Fibroblast of villous mesenchyme (primary cell): Measurements from ENCODE around the gene LUZP2. TPM values are rescaled to one million over a fixed set of nuclear protein-coding genes. Genes with fewer than 3 reads are reported as not detected.

Experiments used
- DNase-seq: peaks from one replicate; pipeline ENCODE4 v3.0.0-alpha.2; 2010; ENCODE audit warnings: low read depth
- H3K4me3 ChIP-seq: 2 replicates; pipeline ENCODE4 v1.5.1; 2011; ENCODE audit warnings: low read depth, mild to moderate bottlenecking, low read length
- total RNA-seq: library from RNA; depleted of rRNA; stranded (reverse); fragments of >200 nt; gene quantifications from 2 replicates; pipeline ENCODE4 v1.2.3, GENCODE V29; 2012
- TF ChIP-seq, protein P1 (sequence below): IDR thresholded peaks from 2 replicates; pipeline ENCODE4 v1.5.1; 2012; ENCODE audit warnings: low read depth, mild to moderate bottlenecking, low read length; ENCODE audit not compliant: insufficient read depth

Gene LUZP2
- total RNA-seq, result under 0.01 TPM in 2 replicates

DNA sequence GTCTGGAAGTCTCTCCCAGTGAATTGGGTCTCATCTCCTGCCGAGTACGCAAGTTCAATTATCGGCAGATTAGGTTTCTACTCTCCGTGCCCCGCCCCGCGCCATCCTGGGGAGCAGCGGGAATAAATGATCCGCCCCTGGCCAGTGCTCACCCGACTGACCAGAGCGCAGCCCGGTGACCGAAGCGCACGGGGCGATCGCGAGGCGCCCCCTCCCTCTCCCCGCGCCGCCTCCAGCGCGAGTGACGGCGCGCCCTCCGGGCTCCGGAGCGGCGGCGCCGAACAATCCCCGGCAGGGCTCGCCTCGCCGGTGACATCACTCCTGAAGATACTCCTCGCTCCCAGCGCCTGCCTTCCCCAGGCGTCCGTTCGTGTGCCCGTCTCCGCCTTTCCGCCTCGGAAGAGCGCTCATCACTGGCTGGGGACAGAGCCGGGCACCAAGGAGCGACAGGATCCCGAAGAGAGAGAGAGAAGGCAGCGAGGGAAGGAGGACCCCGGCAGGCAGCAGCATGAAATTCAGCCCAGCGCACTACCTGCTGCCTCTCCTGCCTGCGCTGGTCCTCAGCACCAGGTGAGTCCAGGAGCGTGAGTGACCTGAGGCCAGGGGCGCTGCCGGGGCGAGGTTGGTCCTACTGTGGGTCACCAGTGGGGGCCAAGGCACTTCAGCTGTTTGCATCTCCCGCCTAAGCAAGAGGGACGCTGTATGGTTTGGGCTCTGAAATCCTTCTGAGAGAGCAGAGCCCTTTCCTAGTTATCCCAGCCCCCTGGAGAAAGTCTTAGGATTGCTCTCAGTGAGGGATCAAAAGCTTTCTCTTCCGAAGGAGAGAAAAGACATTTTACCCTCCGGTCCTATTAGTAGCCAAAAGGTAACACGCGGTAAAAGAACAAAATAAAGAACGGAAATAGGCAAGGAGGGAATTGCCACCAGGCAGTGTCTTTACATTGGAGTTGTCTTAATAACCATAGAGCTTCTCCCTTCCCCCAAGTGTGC, at the start of gene LUZP2:
Gene LUZP2 (plus strand): TSS at position 318 of the 990 bp plus-strand sequence.
- H3K4me3 ChIP-seq, result peak within 1 kb of the TSS; percentile 31
- TF ChIP-seq, protein P1, sequence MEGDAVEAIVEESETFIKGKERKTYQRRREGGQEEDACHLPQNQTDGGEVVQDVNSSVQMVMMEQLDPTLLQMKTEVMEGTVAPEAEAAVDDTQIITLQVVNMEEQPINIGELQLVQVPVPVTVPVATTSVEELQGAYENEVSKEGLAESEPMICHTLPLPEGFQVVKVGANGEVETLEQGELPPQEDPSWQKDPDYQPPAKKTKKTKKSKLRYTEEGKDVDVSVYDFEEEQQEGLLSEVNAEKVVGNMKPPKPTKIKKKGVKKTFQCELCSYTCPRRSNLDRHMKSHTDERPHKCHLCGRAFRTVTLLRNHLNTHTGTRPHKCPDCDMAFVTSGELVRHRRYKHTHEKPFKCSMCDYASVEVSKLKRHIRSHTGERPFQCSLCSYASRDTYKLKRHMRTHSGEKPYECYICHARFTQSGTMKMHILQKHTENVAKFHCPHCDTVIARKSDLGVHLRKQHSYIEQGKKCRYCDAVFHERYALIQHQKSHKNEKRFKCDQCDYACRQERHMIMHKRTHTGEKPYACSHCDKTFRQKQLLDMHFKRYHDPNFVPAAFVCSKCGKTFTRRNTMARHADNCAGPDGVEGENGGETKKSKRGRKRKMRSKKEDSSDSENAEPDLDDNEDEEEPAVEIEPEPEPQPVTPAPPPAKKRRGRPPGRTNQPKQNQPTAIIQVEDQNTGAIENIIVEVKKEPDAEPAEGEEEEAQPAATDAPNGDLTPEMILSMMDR, result no peak
- no peak for DNase-seq

DNA sequence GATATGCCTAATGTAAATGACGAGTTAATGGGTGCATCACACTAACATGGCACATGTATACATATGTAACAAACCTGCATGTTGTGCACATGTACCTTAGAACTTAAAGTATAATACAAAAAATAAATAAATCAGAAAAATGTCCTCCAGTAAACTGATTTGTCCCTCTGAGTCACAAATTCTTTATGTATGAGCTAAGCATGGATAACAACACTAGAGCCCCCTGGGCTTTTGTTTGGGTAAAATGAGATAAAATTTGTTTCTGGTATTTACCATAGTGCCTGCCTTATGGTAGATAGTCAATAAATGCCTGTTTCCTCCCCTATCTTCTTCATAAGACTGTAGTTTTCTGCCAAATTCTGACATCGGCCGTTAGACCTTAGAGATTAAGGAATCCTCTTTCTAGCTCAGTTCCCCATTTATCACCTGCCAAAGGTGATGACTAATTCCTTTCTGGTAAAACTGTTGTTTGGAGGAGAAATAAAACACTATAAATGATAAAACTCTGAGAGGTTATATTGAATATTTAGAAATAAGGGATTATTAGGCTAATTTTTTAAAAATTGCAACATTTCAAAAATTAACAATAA, 43.6 kb upstream of the LUZP2 start:
- TF ChIP-seq, protein P1, result no peak
- H3K4me3 ChIP-seq, result no peak overlapping the region
- no peak for DNase-seq

DNA sequence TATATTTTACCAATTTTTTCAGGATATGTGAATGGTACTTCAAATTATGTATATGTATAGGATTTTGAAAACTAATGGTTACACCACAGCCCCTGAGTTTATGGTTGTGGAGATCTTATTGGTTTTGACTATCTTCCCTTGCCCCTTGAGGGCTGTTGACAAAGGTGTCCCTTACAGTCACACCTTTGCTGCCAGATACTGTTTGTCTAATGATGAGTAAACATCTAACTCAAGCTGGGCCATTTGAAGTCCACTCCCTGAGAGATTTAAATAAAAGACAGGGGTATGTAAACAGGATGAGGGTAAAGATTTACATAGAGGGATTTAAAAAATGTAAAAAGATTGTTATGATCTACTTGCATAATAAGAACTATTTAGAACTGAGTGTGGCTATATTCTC, 38.9 kb upstream of the LUZP2 start:
- TF ChIP-seq, protein P1, result no peak
- no peak for DNase-seq
- H3K4me3 ChIP-seq, result no peak overlapping the region

DNA sequence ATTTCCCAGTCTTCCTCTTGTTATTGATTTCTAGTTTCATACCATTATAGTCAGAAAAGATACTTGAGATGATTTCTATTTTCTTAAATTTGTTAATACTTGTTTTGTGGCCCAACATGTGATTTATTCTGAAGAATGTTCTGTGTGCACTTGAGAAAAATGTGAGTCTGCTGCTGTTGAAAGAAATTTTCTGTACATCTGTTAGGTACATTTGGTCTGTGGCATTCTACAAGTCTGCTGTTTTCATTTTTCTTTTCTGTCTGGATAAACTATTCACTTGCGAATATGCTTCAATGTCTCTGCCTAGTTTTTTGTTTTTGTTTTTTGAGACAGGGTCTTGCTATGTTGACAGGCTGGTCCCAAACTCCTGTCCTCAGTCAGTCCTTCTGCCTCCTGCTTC, 26.4 kb upstream of the LUZP2 start:
- TF ChIP-seq, protein P1, result no peak
- H3K4me3 ChIP-seq, result no peak overlapping the region
- no peak for DNase-seq

DNA sequence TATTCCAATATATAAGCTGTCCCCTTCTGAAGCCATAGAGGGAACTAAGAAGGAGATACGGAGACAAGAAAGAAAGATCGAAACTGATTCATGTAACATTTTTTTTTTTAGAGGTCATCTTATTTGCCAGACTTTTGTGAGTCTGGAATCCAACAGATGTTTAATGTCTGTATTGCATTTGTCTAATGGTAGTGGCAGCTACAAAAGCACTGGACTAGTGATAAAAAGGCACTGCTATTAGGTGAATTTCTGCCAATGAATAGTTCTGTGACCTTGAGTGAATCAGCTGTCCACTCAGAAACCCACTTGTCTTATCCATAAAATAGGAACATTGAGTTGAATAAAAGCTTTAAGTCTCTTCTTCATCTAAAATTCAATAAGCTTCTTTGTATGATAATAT, 25.8 kb upstream of the LUZP2 start:
- TF ChIP-seq, protein P1, result no peak
- H3K4me3 ChIP-seq, result no peak overlapping the region
- DNase-seq, result no peak

DNA sequence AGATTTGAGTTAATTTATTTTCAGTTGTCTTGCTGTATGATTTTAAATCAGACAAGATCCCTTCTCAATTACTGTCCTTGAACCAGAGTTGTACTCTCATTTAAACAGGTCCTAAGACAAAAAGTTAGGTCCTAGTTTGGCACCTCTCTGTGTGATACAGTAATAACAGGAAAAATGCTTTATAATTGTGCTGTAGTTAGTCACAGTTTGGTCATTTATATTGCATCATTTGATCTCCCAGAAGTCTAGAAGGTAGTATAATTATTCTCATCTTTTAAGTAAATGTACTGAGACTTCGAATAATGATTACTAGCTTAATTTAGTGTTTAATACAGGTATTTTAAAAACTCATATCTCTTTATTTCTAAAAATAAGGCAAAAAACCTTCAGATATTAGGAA, 18.1 kb upstream of the LUZP2 start:
- DNase-seq, result no peak
- TF ChIP-seq, protein P1, result no peak

More for the DNA sequence above, 18.1 kb upstream of the LUZP2 start:
- H3K4me3 ChIP-seq, result no peak overlapping the region
